ENCODE measurements around the gene ZNF546.
"Not testable (repeated sequence)": the region's sequence is repeated elsewhere in the genome, so short reads cannot be mapped to it uniquely, and the experiment has no call there.

Gene ZNF546

GRCh38 chr19:40005691-40006272, 8.9 kb downstream of the ZNF546 start:
- Mint-ChIP-seq H3K36me3 (ENCODE audit: low read depth) (peaks cover 44% of the 10 kb centered on the region), H3K4me1 (ENCODE audit: low read depth) (peaks cover 6% of the 10 kb centered on the region), H3K27ac (no peak overlapping the region), H3K9me3 (peaks cover 15% of the 10 kb centered on the region), H3K27me3 (no peaks in the 10 kb centered on the region), H3K4me3 (no peak overlapping the region)

DNA sequence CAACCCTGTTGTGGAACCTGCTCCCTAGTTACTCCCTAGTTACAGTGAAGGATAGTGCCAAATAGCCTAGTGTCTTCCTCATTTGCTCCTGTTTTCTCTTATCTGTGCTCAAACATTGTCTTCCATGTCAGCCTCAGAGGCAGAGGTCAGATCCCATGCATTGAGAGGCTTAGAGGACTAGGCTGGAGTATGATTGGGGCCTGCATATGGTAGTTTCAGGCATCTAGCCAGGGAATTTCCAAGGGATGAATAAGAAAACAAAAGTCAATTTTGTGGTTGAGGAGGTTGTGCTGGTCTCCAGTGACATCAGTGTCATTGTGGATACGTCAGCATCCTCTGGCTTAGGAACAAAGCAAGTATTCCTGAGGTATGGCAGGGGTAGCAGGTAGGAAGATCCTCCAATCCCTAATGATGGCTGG, 9.4 kb downstream of the ZNF546 start:
- Mint-ChIP-seq H3K27me3 (no peaks in the 10 kb centered on the region), H3K36me3 (ENCODE audit: low read depth) (peaks cover 49% of the 10 kb centered on the region), H3K4me1 (ENCODE audit: low read depth) (peaks cover 6% of the 10 kb centered on the region), H3K9me3 (peaks cover 15% of the 10 kb centered on the region), H3K27ac (no peak overlapping the region), H3K4me3 (no peak overlapping the region)

- peaks cover 82% of the 10 kb centered on the region for H3K36me3 Mint-ChIP-seq (ENCODE audit: low read depth)
- peaks cover 6% of the 10 kb centered on the region for H3K4me1 Mint-ChIP-seq (ENCODE audit: low read depth)
- no peak overlapping the region for H3K4me3 Mint-ChIP-seq
- no peaks in the 10 kb centered on the region for H3K27me3 Mint-ChIP-seq
- H3K9me3 Mint-ChIP-seq = peaks cover 40% of the 10 kb centered on the region
- no peak overlapping the region for H3K27ac Mint-ChIP-seq
These were observed 12.8 kb downstream of the ZNF546 start for GRCh38 chr19:40009674-40010073.

- Mint-ChIP-seq H3K27me3 (no peaks in the 10 kb centered on the region), H3K9me3 (peaks cover 62% of the 10 kb centered on the region), H3K36me3 (ENCODE audit: low read depth) (peaks cover 75% of the 10 kb centered on the region)
These were observed 17.1 kb downstream of the ZNF546 start for GRCh38 chr19:40013991-40014390.

GRCh38 chr19:40023969-40024368, 27.1 kb downstream of the ZNF546 start:
- Mint-ChIP-seq H3K9me3 (peaks cover 74% of the 10 kb centered on the region), H3K4me1 (ENCODE audit: low read depth) (no peaks in the 10 kb centered on the region), H3K27ac (no peak overlapping the region), H3K4me3 (no peak overlapping the region), H3K27me3 (no peaks in the 10 kb centered on the region), H3K36me3 (ENCODE audit: low read depth) (peaks cover 29% of the 10 kb centered on the region)

More at GRCh38 chr19:40013991-40014390, 17.1 kb downstream of the ZNF546 start:
- Mint-ChIP-seq H3K27ac (no peak overlapping the region), H3K4me1 (ENCODE audit: low read depth) (no peaks in the 10 kb centered on the region), H3K4me3 (no peak overlapping the region)

DNA sequence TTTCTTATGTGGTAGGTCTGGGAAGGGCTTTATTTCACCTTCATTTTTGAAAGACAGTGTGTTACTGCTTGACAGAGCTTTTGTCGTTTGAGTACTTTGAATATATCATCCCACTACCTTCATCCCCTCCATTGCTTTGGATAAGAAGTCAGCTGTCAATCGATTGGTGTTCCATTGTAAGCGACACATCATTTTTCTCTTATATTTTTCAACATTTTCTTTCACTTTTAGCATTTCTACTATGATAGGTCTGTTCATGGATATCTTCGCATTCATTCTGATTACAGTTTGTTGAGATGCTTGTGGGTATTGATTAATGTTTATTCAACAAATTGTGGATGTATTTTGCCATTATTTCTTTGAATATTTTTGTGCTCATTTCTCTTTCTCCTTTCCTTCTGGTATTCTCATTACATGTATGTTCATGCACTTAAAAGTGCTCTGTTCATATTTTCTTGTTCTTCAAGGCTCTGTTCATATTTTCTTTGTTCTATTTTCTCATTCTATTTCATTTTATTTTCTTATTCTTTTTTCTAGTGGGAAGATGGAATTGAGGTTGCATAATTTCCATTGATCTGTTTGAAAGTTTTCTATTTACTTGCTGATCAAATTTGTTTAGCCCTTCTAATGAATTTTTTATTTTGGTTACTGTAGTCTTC, 29.2 kb downstream of the ZNF546 start:
- Mint-ChIP-seq H3K27me3 (no peaks in the 10 kb centered on the region), H3K4me1 (ENCODE audit: low read depth) (no peaks in the 10 kb centered on the region), H3K4me3 (no peak overlapping the region), H3K27ac (no peak overlapping the region), H3K36me3 (ENCODE audit: low read depth) (peaks cover 35% of the 10 kb centered on the region), H3K9me3 (peaks cover 68% of the 10 kb centered on the region)

GRCh38 chr19:40026597-40026970, 29.7 kb downstream of the ZNF546 start:
- H3K9me3 Mint-ChIP-seq = peaks cover 64% of the 10 kb centered on the region

DNA sequence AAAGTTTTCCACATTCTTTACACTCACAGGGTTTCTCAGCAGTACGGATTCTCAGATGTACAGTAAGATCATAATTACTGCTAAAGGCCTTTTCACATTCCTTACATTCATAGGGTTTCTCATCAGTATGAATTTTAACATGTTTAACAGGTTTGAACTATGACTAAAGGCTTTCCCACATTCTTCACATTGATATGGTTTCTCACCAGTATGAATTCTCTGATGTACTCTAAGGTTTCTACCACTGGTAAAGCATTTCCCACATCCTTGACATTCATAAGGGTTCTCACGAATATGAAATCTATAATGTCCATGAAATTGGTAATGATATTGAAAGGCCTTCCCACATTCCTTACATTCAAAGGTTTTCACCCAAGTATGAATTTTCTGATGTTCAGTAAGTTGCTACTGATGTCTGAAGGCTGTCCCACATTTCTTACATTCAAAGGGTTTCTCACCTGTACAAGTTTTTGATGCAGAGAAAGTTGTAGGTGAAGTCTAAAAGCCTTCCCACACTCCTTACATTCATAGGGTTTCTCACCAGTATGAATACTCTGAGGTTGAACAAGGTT, 37.2 kb downstream of the ZNF546 start:
- H3K9me3 Mint-ChIP-seq = peaks cover 58% of the 10 kb centered on the region
- H3K36me3 Mint-ChIP-seq (ENCODE audit: low read depth) = peaks cover 69% of the 10 kb centered on the region
- no peaks in the 10 kb centered on the region for H3K27me3 Mint-ChIP-seq
- no peak overlapping the region for H3K27ac Mint-ChIP-seq
- H3K4me3 Mint-ChIP-seq = no peak overlapping the region
- H3K4me1 Mint-ChIP-seq (ENCODE audit: low read depth) = no peaks in the 10 kb centered on the region

More at GRCh38 chr19:40026597-40026970, 29.7 kb downstream of the ZNF546 start:
- Mint-ChIP-seq H3K4me1 (ENCODE audit: low read depth) (no peaks in the 10 kb centered on the region), H3K4me3 (no peak overlapping the region), H3K27ac (no peak overlapping the region), H3K36me3 (ENCODE audit: low read depth) (peaks cover 37% of the 10 kb centered on the region), H3K27me3 (no peaks in the 10 kb centered on the region)

DNA sequence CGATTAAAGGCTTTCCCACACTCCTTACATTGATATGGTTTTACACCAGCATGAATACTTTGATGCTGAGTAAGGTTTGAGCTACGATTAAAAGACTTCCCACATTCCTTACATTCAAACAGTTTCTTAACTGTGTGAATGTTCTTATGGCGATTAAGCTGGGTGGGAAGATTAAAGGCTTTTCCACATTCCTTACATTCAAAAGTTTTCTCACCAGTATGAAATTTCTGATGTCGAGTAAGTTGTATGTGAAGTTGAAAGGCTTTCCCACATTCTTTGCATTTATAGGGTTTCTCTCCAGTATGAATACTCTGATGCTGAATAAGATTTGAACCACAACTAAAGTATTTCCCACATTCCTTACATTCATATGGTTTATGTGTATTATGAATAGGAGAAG, 39.1 kb downstream of the ZNF546 start:
- H3K9me3 Mint-ChIP-seq = peaks cover 50% of the 10 kb centered on the region
- no peaks in the 10 kb centered on the region for H3K27me3 Mint-ChIP-seq
- H3K36me3 Mint-ChIP-seq (ENCODE audit: low read depth) = peaks cover 57% of the 10 kb centered on the region
- H3K4me3 Mint-ChIP-seq = no peak overlapping the region
- H3K4me1 Mint-ChIP-seq (ENCODE audit: low read depth) = no peaks in the 10 kb centered on the region
- H3K27ac Mint-ChIP-seq = no peak overlapping the region

- peaks cover 39% of the 10 kb centered on the region for H3K9me3 Mint-ChIP-seq
- H3K4me3 Mint-ChIP-seq; H3K4me1 Mint-ChIP-seq (ENCODE audit: low read depth): not testable (repeated sequence)
These were observed 41.2 kb downstream of the ZNF546 start for GRCh38 chr19:40038047-40038446.

DNA sequence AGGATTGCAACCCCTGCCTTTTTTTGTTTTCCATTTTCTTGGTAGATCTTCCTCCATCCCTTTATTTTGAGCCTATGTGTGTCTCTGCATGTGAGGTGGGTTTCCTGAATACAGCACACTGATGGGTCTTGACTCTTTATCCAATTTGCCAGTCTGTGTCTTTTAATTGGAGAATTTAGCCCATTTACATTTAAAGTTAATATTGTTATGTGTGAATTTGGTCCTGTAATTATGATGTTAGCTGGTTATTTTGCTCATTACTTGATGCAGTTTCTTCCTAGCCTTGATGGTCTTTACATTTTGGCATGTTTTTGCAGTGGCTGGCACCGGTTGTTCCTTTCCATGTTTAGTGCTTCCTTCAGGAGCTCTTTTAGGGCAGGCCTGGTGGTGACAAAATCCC, 44.9 kb downstream of the ZNF546 start:
- H3K4me3 Mint-ChIP-seq; H3K4me1 Mint-ChIP-seq (ENCODE audit: low read depth); H3K27me3 Mint-ChIP-seq; H3K27ac Mint-ChIP-seq: not testable (repeated sequence)
- peaks cover 33% of the 10 kb centered on the region for H3K9me3 Mint-ChIP-seq
- peaks cover 56% of the 10 kb centered on the region for H3K36me3 Mint-ChIP-seq (ENCODE audit: low read depth)

More at GRCh38 chr19:40038047-40038446, 41.2 kb downstream of the ZNF546 start:
- not testable (repeated sequence) for H3K27ac Mint-ChIP-seq, H3K27me3 Mint-ChIP-seq
- H3K36me3 Mint-ChIP-seq (ENCODE audit: low read depth) = peaks cover 56% of the 10 kb centered on the region

DNA sequence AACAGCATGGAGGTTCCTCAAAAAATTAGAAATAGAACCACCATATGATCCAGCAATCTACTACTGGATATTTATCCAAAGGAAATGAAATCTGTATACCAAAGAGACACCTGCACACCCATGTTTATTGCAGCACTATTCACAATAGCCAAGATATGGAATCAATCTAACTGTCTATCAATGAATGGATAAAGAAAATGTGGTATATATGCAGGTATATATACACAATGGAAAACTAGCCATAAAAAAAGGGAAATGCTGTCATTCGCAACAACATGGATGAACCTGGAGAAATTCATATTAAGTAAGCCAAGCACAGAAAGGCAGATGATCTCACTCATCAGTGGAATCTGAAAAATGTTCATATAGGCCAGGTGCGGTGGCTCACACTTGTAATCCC, 56.6 kb downstream of the ZNF546 start:
- H3K36me3 Mint-ChIP-seq (ENCODE audit: low read depth) = peaks cover 42% of the 10 kb centered on the region
- peaks cover 4% of the 10 kb centered on the region for H3K9me3 Mint-ChIP-seq
- peaks cover 43% of the 10 kb centered on the region for H3K4me1 Mint-ChIP-seq (ENCODE audit: low read depth)
- no peak overlapping the region for H3K4me3 Mint-ChIP-seq
- no peak overlapping the region for H3K27ac Mint-ChIP-seq
- no peaks in the 10 kb centered on the region for H3K27me3 Mint-ChIP-seq

DNA sequence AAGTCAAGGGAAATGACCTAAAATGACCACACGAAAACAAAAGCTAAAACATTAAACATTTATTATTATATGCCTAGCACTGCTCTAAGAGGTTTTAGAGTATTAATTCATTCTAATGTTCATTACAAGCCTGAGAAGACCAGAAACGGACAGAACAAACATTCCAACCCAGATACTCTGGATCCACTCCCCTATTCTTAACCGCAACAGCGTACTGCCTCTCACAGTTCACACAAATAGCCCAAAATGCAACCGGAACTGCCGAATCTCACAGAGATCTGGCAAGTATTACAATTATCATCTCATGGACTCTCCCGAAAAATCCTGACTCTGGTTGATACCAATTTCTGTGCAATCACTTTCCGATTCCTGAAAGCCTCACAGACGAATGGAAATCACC, 57.8 kb downstream of the ZNF546 start:
- Mint-ChIP-seq H3K36me3 (ENCODE audit: low read depth) (peaks cover 38% of the 10 kb centered on the region), H3K27ac (no peak overlapping the region), H3K4me3 (peak overlapping the region; percentile 97), H3K27me3 (peaks cover 4% of the 10 kb centered on the region), H3K9me3 (peaks cover 9% of the 10 kb centered on the region), H3K4me1 (ENCODE audit: low read depth) (peaks cover 43% of the 10 kb centered on the region)

GRCh38 chr19:40055049-40055448, 58.2 kb downstream of the ZNF546 start:
- H3K27me3 Mint-ChIP-seq = peaks cover 7% of the 10 kb centered on the region
- H3K4me1 Mint-ChIP-seq (ENCODE audit: low read depth) = peaks cover 43% of the 10 kb centered on the region
- H3K27ac Mint-ChIP-seq = no peak overlapping the region
- peaks cover 40% of the 10 kb centered on the region for H3K36me3 Mint-ChIP-seq (ENCODE audit: low read depth)
- H3K4me3 Mint-ChIP-seq = peak overlapping the region; percentile 97
- H3K9me3 Mint-ChIP-seq = peaks cover 13% of the 10 kb centered on the region

- Mint-ChIP-seq H3K27ac (peak within 1 kb of the TSS; percentile 92), H3K9me3 (peaks cover 16% of the 10 kb centered on the region), H3K4me1 (ENCODE audit: low read depth) (peaks cover 43% of the 10 kb centered on the region), H3K4me3 (peak within 1 kb of the TSS; percentile 97), H3K27me3 (peaks cover 7% of the 10 kb centered on the region), H3K36me3 (ENCODE audit: low read depth) (peaks cover 32% of the 10 kb centered on the region)
These were observed 59.1 kb downstream of the ZNF546 start, which contains the start of gene ZNF780B for GRCh38 chr19:40055832-40056504. ZNF780B (minus strand) TSS chr19:40056231; CDS start chr19:40050332, 5,899 bp downstream.

Measured in stimulated activated naive CD8-positive, alpha-beta T cell treated with anti-CD3 and anti-CD28 coated beads, Interleukin-15, Interleukin-2, amounts not matched to agents 100 ng/mL and 50 ng/mL, for 24 hours (primary cell).